Measurements from ENCODE around the gene PPP2R2D.

The PPP2R2D gene

DNA sequence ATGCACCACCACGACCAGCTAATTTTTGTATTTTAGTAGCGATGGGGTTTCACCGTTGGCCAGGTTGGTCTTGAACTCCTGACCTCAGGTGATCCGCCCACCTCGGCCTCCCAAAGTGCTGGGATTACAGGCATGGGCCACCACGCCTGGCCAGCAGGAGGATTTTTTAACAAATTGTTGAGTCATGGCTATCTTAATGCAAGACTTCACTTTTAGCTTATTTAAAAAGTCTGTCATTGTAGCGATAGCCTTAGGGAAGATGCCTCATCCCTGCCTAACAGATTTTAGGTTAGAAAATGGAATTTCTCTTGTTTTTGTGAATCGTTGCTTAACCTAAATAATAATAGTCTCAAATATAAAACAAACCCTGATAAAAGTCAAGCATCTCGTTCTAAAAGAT is 35.5 kb downstream of the PPP2R2D start (continued):
- no peak for TF ChIP-seq PPARA (CRISPR knock-in tag; IDR thresholded peaks at IDR 0.05; ENCODE audit: borderline replicate concordance)

- ATAC-seq: no peak
- TF ChIP-seq ESRRG (CRISPR knock-in tag; IDR thresholded peaks at IDR 0.05) (no peak), PPARA (CRISPR knock-in tag; IDR thresholded peaks at IDR 0.05; ENCODE audit: borderline replicate concordance) (no peak), TSHZ2 (CRISPR knock-in tag; IDR thresholded peaks at IDR 0.05) (no peak), RARB (CRISPR knock-in tag; IDR thresholded peaks at IDR 0.05) (no peak), ARNTL (CRISPR knock-in tag; IDR thresholded peaks at IDR 0.05; ENCODE audit: borderline replicate concordance, low read depth) (no peak), ZFP30 (CRISPR knock-in tag; IDR thresholded peaks at IDR 0.05) (no peak), BACH2 (CRISPR knock-in tag; IDR thresholded peaks at IDR 0.05; ENCODE audit: borderline replicate concordance) (no peak), CSDC2 (CRISPR knock-in tag; IDR thresholded peaks at IDR 0.05) (no peak)
- TF ChIP-seq, protein P1, sequence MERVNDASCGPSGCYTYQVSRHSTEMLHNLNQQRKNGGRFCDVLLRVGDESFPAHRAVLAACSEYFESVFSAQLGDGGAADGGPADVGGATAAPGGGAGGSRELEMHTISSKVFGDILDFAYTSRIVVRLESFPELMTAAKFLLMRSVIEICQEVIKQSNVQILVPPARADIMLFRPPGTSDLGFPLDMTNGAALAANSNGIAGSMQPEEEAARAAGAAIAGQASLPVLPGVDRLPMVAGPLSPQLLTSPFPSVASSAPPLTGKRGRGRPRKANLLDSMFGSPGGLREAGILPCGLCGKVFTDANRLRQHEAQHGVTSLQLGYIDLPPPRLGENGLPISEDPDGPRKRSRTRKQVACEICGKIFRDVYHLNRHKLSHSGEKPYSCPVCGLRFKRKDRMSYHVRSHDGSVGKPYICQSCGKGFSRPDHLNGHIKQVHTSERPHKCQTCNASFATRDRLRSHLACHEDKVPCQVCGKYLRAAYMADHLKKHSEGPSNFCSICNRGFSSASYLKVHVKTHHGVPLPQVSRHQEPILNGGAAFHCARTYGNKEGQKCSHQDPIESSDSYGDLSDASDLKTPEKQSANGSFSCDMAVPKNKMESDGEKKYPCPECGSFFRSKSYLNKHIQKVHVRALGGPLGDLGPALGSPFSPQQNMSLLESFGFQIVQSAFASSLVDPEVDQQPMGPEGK (CRISPR knock-in tag; IDR thresholded peaks at IDR 0.05; ENCODE audit: borderline replicate concordance): no peak
- TF ChIP-seq, protein P2, sequence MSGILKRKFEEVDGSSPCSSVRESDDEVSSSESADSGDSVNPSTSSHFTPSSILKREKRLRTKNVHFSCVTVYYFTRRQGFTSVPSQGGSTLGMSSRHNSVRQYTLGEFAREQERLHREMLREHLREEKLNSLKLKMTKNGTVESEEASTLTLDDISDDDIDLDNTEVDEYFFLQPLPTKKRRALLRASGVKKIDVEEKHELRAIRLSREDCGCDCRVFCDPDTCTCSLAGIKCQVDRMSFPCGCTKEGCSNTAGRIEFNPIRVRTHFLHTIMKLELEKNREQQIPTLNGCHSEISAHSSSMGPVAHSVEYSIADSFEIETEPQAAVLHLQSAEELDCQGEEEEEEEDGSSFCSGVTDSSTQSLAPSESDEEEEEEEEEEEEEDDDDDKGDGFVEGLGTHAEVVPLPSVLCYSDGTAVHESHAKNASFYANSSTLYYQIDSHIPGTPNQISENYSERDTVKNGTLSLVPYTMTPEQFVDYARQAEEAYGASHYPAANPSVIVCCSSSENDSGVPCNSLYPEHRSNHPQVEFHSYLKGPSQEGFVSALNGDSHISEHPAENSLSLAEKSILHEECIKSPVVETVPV (CRISPR knock-in tag; IDR thresholded peaks at IDR 0.05): no peak
Observed at GRCh38 chr10:131936736-131937135, 35.9 kb downstream of the PPP2R2D start.

GRCh38 chr10:131937836-131938235 is 37.0 kb downstream of the PPP2R2D start:
- no peak for ATAC-seq
- TF ChIP-seq PPARA (CRISPR knock-in tag; IDR thresholded peaks at IDR 0.05; ENCODE audit: borderline replicate concordance) (no peak), TCF4 (CRISPR knock-in tag; IDR thresholded peaks at IDR 0.05; ENCODE audit: borderline replicate concordance) (no peak), ZFP30 (CRISPR knock-in tag; IDR thresholded peaks at IDR 0.05) (no peak), BACH2 (CRISPR knock-in tag; IDR thresholded peaks at IDR 0.05; ENCODE audit: borderline replicate concordance) (no peak), CREB5 (CRISPR knock-in tag; IDR thresholded peaks at IDR 0.05; ENCODE audit: low read depth) (no peak), ZNF8 (CRISPR knock-in tag; IDR thresholded peaks at IDR 0.05) (no peak), ZNF70 (CRISPR knock-in tag; IDR thresholded peaks at IDR 0.05) (no peak), SNAI2 (CRISPR knock-in tag; IDR thresholded peaks at IDR 0.05) (no peak), TSHZ2 (CRISPR knock-in tag; IDR thresholded peaks at IDR 0.05) (no peak), CSDC2 (CRISPR knock-in tag; IDR thresholded peaks at IDR 0.05) (no peak), ZNF565 (CRISPR knock-in tag; conservative IDR thresholded peaks at IDR 0.05; ENCODE audit: low read depth) (no peak), OSR1 (CRISPR knock-in tag; IDR thresholded peaks at IDR 0.05) (no peak)
- TF ChIP-seq, protein P2 (CRISPR knock-in tag; IDR thresholded peaks at IDR 0.05): no peak
- TF ChIP-seq, protein P1 (CRISPR knock-in tag; IDR thresholded peaks at IDR 0.05; ENCODE audit: borderline replicate concordance): no peak

All from SK-N-SH treated with all-trans-retinoic acid at 6 μM for 48 hours (cell line).